GM21526 (cell line): ENCODE results near the gene SHLD1.
"Not testable (repeated sequence)": the region's sequence is repeated elsewhere in the genome, so short reads cannot be mapped to it uniquely, and the experiment has no call there.

Experiments
- ATAC-seq: cut with Tn5 transposase; IDR thresholded peaks from one replicate; pipeline ENCODE4 v1.9.1; 2021; ENCODE audit warnings: moderate library complexity; ENCODE audit not compliant: unreplicated experiment, low FRiP score

SHLD1 gene

GRCh38 chr20:5779071-5779900 lies 29.1 kb downstream of the SHLD1 start:
- ATAC-seq = no peak

GRCh38 chr20:5780846-5781217 lies 30.6 kb downstream of the SHLD1 start:
- ATAC-seq = no peak

- not testable (repeated sequence) for ATAC-seq
These were observed 31.2 kb downstream of the SHLD1 start for GRCh38 chr20:5781367-5781766.

- ATAC-seq = no peak
These were observed 31.9 kb downstream of the SHLD1 start for GRCh38 chr20:5781798-5782750.

- ATAC-seq = no peak
These were observed 34.5 kb downstream of the SHLD1 start for GRCh38 chr20:5784735-5785134.

GRCh38 chr20:5785146-5785545 lies 34.9 kb downstream of the SHLD1 start:
- ATAC-seq = no peak

GRCh38 chr20:5786930-5787795 lies 37.0 kb downstream of the SHLD1 start:
- no peak for ATAC-seq

- ATAC-seq = no peak
These were observed 37.6 kb downstream of the SHLD1 start for GRCh38 chr20:5787796-5788165.

- ATAC-seq = peak; percentile 84
These were observed 38.2 kb downstream of the SHLD1 start for GRCh38 chr20:5788385-5788895.

GRCh38 chr20:5789827-5790226 lies 39.6 kb downstream of the SHLD1 start:
- ATAC-seq = no peak

- no peak for ATAC-seq
These were observed 43.7 kb downstream of the SHLD1 start for GRCh38 chr20:5793916-5794315.

- no peak for ATAC-seq
These were observed 46.3 kb downstream of the SHLD1 start for GRCh38 chr20:5796331-5797040.

GRCh38 chr20:5797165-5797564 lies 47.0 kb downstream of the SHLD1 start:
- no peak for ATAC-seq

GRCh38 chr20:5797843-5798462 lies 47.8 kb downstream of the SHLD1 start:
- ATAC-seq = peak; percentile 94

GRCh38 chr20:5803754-5804303 lies 53.6 kb downstream of the SHLD1 start:
- ATAC-seq = not testable (repeated sequence)

GRCh38 chr20:5806457-5807263 lies 56.5 kb downstream of the SHLD1 start:
- ATAC-seq = no peak

GRCh38 chr20:5807431-5807830 lies 57.2 kb downstream of the SHLD1 start:
- no peak for ATAC-seq

- ATAC-seq = no peak
These were observed 58.7 kb downstream of the SHLD1 start for GRCh38 chr20:5808901-5809300.
